Ecto neural progenitor cell (in vitro differentiated cells): ENCODE results near the gene AQP12B.
A peak's percentile ranks its signal among the peaks of the same experiment; 100 is the strongest.

Experiments used
- DNase-seq: peaks from one replicate; pipeline ENCODE4 v3.0.0-alpha.2; 2018; ENCODE audit warnings: low spot score

AQP12B gene

GRCh38 chr2:240632306-240632721 is 50.4 kb downstream of the AQP12B start:
- DNase-seq: peak; percentile 29

DNA sequence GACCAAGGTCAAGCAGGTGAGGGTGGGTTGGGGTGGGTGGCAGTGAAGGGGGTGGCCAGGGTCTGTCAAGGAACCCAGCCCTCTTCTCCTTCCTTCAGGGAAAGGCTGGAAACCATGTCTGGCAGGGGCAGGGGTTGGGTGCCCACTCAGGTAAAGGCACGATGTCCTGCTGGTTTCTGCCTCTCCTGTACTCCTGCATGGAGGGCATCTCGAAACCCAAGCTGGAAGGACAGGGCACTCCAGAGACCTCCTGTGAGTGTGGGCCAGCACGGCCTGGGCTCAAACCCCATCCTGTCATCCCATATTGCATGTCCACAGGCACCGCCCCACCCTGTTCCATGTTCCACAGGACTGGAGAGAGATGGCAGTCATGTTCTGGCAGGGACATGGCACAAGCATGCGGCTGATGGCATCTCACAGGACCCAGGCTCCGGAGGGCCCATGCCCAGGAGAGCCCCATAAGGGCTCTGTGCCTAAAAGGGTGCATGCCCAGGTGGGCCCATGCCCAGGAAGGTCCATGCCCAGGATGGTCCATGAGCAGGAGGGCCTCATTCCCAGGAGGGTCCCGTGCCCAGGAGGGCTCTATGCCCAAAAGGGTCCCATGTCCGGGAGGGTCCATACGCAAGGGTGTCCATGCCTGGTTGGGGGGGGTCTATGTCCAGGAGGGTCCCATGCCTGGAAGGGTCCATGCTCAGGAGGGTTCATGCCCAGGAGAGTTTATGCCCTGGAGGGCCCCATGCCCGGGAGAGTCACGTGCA is 51.0 kb downstream of the AQP12B start:
- DNase-seq: no peak

GRCh38 chr2:240630771-240631547 is 51.7 kb downstream of the AQP12B start:
- peak; percentile 41 for DNase-seq

DNA sequence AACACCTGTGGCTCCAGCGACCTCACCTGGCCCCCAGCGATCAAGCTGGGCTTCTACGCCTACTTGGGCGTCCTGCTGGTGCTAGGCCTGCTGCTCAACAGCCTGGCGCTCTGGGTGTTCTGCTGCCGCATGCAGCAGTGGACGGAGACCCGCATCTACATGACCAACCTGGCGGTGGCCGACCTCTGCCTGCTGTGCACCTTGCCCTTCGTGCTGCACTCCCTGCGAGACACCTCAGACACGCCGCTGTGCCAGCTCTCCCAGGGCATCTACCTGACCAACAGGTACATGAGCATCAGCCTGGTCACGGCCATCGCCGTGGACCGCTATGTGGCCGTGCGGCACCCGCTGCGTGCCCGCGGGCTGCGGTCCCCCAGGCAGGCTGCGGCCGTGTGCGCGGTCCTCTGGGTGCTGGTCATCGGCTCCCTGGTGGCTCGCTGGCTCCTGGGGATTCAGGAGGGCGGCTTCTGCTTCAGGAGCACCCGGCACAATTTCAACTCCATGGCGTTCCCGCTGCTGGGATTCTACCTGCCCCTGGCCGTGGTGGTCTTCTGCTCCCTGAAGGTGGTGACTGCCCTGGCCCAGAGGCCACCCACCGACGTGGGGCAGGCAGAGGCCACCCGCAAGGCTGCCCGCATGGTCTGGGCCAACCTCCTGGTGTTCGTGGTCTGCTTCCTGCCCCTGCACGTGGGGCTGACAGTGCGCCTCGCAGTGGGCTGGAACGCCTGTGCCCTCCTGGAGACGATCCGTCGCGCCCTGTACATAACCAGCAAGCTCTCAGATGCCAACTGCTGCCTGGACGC is 52.5 kb downstream of the AQP12B start:
- peak; percentile 37 for DNase-seq

GRCh38 chr2:240629619-240629967 is 53.1 kb downstream of the AQP12B start:
- no peak for DNase-seq

DNA sequence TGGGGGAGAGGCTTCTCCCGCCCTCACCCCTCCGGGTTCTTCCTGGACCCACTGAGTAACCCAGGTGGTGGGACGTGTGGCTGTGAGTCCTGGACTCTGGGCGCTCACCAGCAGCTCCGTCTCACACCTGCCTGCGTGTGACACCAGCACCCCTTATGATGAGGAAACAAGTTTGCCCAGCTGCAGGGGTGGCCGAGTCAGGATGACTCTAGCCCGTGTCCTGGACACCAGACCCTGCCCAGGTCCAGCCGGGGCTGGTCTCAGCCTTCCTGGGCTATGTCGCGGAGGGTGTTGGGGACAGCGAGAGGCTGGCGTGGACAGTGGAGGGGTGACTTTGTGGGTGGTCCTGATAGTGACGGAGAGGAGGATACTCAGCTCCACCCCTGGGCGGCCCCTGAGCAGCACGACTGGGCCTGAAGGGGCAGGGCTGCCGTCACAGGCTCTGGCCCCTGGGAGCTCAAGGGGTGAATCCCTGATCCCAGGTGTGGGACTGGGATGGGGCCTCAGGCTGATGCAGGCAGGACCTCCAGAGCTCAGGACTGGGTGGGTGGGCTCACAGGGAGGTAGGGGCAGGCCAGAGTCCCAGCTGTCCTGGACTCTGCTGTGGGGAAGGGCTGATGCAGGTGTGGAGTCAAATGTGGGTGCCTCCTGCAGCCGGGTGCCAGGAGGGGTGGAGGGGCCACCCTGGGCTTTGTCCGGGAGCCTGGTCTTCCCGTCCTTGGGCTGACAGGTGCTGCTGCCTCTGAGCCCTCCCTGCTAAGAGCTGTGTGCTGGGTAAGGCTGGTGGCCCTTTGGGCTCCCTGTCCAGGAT is 53.7 kb downstream of the AQP12B start:
- peak; percentile 49 for DNase-seq

- DNase-seq: no peak
Measured at GRCh38 chr2:240628507-240628807, 54.2 kb downstream of the AQP12B start.

GRCh38 chr2:240627736-240628506 is 54.8 kb downstream of the AQP12B start:
- peak; percentile 38 for DNase-seq

DNA sequence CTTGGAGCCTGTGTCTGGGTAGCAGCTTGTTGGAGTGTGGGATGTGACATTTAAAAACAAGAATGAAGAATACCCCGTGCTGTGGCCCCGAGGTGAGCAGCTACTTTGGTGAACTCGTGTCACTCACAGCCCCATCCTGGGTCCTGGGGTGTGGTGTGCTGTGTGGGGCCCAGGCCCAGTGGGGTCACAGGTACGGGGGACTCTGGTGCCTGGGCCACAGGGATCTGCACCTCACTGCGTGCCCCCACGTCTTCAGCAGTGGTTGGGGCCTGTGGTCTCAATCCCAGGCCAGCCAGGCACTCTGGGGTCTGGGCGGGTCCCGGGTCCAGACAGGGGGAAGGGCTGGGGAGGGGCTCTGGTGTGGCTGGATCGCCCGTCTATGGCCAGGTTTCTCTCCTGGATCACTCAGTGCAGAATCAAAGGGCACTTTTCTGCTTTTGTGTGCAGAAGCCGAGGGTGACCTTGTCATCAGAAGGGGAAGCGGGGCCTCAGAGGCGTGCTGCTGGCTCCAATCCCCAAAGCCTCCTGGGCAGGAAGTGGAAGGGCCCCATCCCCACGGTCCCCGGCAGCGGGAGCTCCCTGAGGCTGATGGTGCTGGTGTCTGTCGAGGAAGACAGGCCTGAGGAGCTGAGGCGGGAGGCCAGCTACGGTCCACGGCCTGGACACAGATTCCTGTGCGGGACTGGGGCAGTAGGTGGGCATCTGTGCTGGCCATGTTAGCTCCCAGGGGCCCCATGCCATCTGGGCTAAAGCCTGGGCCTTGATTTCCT is 56.0 kb downstream of the AQP12B start:
- DNase-seq: peak; percentile 51
